ENCODE measurements around the gene YWHAE.
"Not testable (repeated sequence)": the region's sequence is repeated elsewhere in the genome, so short reads cannot be mapped to it uniquely, and the experiment has no call there.

YWHAE gene

DNA sequence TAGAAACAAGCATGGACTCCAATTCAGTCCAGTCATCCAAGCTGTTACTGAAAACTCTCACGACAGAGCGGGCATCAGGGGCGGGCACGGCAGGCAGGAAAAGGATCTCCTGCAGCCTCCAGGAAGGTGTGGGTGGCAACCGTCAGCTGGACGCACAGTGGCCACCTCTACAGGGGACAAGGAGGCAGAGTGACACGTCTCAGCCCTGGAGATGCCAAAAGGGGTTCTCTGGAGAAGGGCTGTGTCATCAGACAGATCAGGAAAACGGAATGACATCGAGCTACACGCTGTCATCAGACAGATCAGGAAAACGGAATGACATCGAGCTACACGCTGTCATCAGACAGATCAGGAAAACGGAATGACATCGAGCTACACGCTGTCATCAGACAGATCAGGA is 92.2 kb downstream of the YWHAE start:
- not testable (repeated sequence) for H2AFZ ChIP-seq (ENCODE audit: low read length, unreplicated experiment); H3K79me2 ChIP-seq (ENCODE audit: control insufficient read depth, insufficient read depth, low read length, unreplicated experiment); H3K27ac ChIP-seq (ENCODE audit: low read depth, low read length); H3K4me1 ChIP-seq (ENCODE audit: control insufficient read depth, insufficient read depth, low read length, unreplicated experiment); H3K27me3 ChIP-seq (ENCODE audit: insufficient read depth, low read length); H3K36me3 ChIP-seq (ENCODE audit: insufficient read depth, low read length); H3K4me3 ChIP-seq (ENCODE audit: low read depth, low read length)

DNA sequence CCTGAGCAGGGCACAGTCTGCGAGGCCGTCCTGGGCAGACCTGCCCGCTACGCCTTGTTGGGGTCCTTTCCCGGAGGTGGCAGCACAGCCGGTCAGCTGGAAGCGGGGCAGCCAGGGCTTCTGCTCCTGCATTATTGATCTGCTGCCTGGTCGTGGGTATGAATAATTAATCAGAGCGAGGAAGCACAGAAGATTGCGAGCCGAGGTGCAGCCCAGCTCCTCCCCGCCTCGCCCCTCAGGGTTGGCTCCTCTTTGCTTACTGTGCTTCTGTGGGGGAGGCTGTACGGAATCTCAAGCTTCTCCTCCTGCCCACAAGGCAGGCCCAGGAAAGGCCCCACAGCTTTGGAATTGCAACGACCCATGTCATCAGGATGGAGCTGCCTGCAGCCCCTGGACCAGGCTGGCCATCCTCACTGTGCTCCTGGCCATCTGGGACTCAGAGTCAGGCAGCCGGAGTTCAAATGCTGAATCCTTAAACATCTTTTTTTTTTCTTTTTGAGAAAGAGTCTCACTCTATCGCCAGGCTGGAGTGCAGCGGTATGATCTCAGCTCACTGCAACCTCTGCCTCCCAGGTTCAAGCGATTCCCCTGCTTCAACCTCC is 95.0 kb downstream of the YWHAE start:
- Histone ChIP-seq H2AFZ (ENCODE audit: low read length, unreplicated experiment) (no peak overlapping the region), H3K4me1 (ENCODE audit: control insufficient read depth, insufficient read depth, low read length, unreplicated experiment) (no peaks in the 10 kb centered on the region), H3K27me3 (ENCODE audit: insufficient read depth, low read length) (peaks cover 13% of the 10 kb centered on the region; the same call in 1 of the 2 replicates)

DNA sequence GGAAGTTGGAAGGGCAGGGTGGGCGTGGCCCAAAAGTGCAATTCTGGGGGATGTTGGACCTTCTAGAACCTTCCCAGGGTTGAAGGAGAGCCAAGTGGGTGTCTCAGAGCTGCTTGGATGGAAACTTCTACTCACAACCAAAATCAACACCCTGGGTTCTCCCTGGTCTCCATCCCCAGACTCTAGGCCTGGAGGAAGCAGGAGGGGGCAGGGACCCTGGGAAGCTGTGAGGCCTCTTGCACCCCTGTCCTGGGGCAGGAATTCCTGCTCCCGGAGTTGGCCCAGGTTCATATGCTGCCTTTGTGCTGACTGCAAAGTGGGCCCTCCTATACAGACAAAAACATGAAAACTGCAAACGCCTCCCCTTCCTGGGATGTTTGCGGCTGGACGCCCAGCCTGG is 95.5 kb downstream of the YWHAE start:
- Histone ChIP-seq H3K36me3 (ENCODE audit: insufficient read depth, low read length) (no peaks in the 10 kb centered on the region), H3K4me1 (ENCODE audit: control insufficient read depth, insufficient read depth, low read length, unreplicated experiment) (no peaks in the 10 kb centered on the region), H3K27ac (ENCODE audit: low read depth, low read length) (no peak overlapping the region), H3K27me3 (ENCODE audit: insufficient read depth, low read length) (peaks cover 19% of the 10 kb centered on the region; the same call in 1 of the 2 replicates), H2AFZ (ENCODE audit: low read length, unreplicated experiment) (no peak overlapping the region), H3K4me3 (ENCODE audit: low read depth, low read length) (no peak overlapping the region), H3K79me2 (ENCODE audit: control insufficient read depth, insufficient read depth, low read length, unreplicated experiment) (no peaks in the 10 kb centered on the region)

More for the DNA sequence above, 95.0 kb downstream of the YWHAE start:
- no peaks in the 10 kb centered on the region for H3K79me2 ChIP-seq (ENCODE audit: control insufficient read depth, insufficient read depth, low read length, unreplicated experiment)
- H3K4me3 ChIP-seq (ENCODE audit: low read depth, low read length) = no peak overlapping the region
- no peak overlapping the region for H3K27ac ChIP-seq (ENCODE audit: low read depth, low read length)
- no peaks in the 10 kb centered on the region for H3K36me3 ChIP-seq (ENCODE audit: insufficient read depth, low read length)

DNA sequence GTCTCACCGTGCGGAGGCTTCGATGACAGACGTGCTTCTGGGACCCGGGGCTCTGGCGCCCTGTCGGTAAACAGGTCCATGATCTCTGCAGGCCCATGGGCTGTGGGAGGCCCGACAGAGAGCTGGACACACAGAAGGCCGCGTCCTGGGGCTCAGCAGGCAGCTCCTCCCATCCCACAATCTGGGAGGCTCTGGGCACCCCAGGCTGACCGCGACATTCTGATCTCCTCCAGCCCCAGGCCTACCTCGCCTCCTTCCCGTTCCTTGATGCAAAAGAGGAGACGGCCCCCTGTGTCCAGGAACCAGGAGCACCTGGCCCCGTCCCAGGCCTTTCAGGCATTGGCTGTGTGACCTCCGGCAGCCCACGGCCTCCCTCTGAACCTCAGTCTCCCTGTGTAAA is 97.3 kb downstream of the YWHAE start:
- Histone ChIP-seq H3K27ac (ENCODE audit: low read depth, low read length) (no peak overlapping the region), H3K27me3 (ENCODE audit: insufficient read depth, low read length) (peaks cover 36% of the 10 kb centered on the region; the same call in 1 of the 2 replicates), H3K4me1 (ENCODE audit: control insufficient read depth, insufficient read depth, low read length, unreplicated experiment) (no peaks in the 10 kb centered on the region)

DNA sequence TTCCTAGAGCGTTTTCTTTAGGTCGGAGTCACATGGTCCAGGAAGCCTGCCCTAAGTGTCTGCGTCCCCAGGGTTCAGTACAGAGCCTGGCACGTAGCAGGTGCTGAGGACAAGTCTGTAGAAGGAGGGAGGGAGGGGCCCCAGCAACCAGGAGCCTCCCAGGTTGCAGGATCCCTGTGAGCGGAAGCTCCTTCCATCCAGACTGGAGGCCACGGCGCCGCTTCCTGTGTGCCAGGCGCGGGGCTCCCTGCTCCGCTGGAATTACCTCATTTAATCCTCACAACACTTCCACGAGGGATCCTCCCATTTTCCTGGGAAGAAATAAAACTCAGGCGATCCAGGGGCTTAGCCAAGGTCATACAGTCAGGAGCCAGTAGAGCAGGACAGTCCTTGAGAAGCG is 98.5 kb downstream of the YWHAE start:
- Histone ChIP-seq H3K79me2 (ENCODE audit: control insufficient read depth, insufficient read depth, low read length, unreplicated experiment) (no peaks in the 10 kb centered on the region), H3K27ac (ENCODE audit: low read depth, low read length) (no peak overlapping the region), H3K36me3 (ENCODE audit: insufficient read depth, low read length) (no peaks in the 10 kb centered on the region), H3K27me3 (ENCODE audit: insufficient read depth, low read length) (peaks cover 40% of the 10 kb centered on the region; the same call in 1 of the 2 replicates), H2AFZ (ENCODE audit: low read length, unreplicated experiment) (no peak overlapping the region), H3K4me3 (ENCODE audit: low read depth, low read length) (no peak overlapping the region), H3K4me1 (ENCODE audit: control insufficient read depth, insufficient read depth, low read length, unreplicated experiment) (no peaks in the 10 kb centered on the region)

More for the DNA sequence above, 97.3 kb downstream of the YWHAE start:
- H3K4me3 ChIP-seq (ENCODE audit: low read depth, low read length) = no peak overlapping the region
- no peaks in the 10 kb centered on the region for H3K36me3 ChIP-seq (ENCODE audit: insufficient read depth, low read length)
- H2AFZ ChIP-seq (ENCODE audit: low read length, unreplicated experiment) = no peak overlapping the region
- no peaks in the 10 kb centered on the region for H3K79me2 ChIP-seq (ENCODE audit: control insufficient read depth, insufficient read depth, low read length, unreplicated experiment)

DNA sequence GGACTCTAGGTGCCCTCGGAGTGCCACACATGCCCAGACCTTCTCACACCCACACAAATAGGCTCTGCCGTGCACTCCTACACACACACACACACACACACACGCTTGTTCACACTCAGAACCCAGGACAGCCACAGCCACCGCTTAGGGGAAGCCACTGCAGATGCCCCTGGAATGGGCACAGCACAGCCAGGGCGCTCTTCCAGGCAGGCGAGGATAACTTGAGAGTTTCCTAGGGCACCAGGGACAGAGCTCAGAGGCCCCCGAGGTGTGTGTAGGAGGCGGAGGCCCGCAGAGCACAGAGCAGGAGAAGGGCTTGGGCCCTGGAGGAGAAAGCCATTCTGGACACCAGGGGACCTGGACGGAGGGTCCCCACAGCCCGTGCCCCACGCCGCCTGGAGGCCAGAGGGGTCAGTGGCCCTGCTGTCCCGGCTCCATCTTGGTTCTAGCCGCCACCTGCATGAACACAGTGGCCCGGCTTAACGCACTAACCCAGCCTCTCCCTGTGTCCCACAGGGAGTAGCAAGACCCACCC is 99.6 kb downstream of the YWHAE start:
- H3K4me3 ChIP-seq (ENCODE audit: low read depth, low read length) = no peak overlapping the region
- H3K27ac ChIP-seq (ENCODE audit: low read depth, low read length) = no peak overlapping the region
- no peaks in the 10 kb centered on the region for H3K36me3 ChIP-seq (ENCODE audit: insufficient read depth, low read length)
- H3K27me3 ChIP-seq (ENCODE audit: insufficient read depth, low read length) = peaks cover 40% of the 10 kb centered on the region; the same call in 1 of the 2 replicates
- H3K4me1 ChIP-seq (ENCODE audit: control insufficient read depth, insufficient read depth, low read length, unreplicated experiment) = no peaks in the 10 kb centered on the region
- H2AFZ ChIP-seq (ENCODE audit: low read length, unreplicated experiment) = no peak overlapping the region
- H3K79me2 ChIP-seq (ENCODE audit: control insufficient read depth, insufficient read depth, low read length, unreplicated experiment) = no peaks in the 10 kb centered on the region

DNA sequence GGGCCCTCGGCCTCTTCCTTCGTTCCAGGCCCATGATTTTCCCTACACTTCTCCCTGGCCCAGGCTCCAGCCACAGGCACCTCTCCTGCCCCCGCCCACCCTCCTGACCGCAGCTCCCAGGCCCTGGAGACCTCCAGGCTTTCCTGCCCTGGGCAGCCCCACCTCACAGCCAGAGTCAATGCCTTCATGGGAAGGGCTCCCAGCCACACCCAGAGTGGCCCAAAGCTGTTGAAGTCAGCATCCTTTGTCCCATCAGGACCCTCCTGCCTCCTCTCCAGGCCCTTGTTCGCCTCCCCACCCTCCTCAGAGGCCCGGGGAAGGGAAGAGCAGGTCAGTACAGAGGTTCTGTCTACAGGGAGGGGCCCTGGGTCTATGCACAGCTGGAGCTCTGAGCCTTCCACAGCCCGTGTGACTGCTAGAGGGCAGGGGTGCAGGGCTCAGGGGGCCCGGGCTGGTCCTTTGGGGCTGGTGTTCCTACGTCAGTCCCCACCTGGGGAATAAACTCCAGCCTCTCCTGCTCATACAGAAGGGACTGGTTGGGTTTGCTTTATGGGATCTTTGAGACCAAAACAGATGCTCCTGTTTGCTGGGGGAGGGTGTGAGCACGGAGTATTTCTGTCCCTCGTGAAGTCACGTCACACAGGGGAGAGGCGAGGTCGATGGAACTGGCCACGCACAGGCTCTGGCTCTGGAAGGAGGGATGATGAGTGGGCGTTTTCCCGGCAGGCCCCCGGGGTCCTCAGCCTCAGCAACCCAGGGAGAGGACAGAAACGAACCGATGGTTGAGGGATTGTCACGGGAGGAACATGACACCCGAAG is 100.3 kb downstream of the YWHAE start:
- Histone ChIP-seq H3K36me3 (ENCODE audit: insufficient read depth, low read length) (no peaks in the 10 kb centered on the region), H2AFZ (ENCODE audit: low read length, unreplicated experiment) (no peak overlapping the region), H3K79me2 (ENCODE audit: control insufficient read depth, insufficient read depth, low read length, unreplicated experiment) (no peaks in the 10 kb centered on the region), H3K4me3 (ENCODE audit: low read depth, low read length) (no peak overlapping the region), H3K27me3 (ENCODE audit: insufficient read depth, low read length) (peaks cover 40% of the 10 kb centered on the region; the same call in 1 of the 2 replicates), H3K4me1 (ENCODE audit: control insufficient read depth, insufficient read depth, low read length, unreplicated experiment) (no peaks in the 10 kb centered on the region), H3K27ac (ENCODE audit: low read depth, low read length) (no peak overlapping the region)

DNA sequence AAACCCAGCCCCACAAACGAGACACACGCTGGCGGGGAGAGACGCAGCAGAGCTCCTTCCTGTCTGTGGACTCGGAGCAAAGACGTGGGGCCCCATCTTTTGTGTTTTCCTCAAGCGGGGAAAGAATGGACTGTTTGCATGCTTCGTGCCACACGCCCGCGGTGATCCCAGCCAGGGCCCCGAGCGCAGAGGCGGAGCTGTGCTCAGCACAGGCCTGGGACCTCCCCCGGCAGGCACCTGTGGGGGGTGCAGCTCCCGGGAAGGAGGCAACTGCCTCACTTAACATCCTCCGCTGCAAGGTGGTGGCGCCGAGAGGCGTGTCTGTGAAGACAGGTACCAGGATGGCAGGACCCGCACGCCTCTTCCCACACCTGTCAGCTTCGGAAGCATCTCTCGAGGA is 101.4 kb downstream of the YWHAE start:
- Histone ChIP-seq H3K4me3 (ENCODE audit: low read depth, low read length) (no peak overlapping the region), H3K27ac (ENCODE audit: low read depth, low read length) (no peak overlapping the region), H2AFZ (ENCODE audit: low read length, unreplicated experiment) (no peak overlapping the region), H3K79me2 (ENCODE audit: control insufficient read depth, insufficient read depth, low read length, unreplicated experiment) (no peaks in the 10 kb centered on the region), H3K27me3 (ENCODE audit: insufficient read depth, low read length) (peaks cover 40% of the 10 kb centered on the region; the same call in 1 of the 2 replicates), H3K36me3 (ENCODE audit: insufficient read depth, low read length) (no peaks in the 10 kb centered on the region), H3K4me1 (ENCODE audit: control insufficient read depth, insufficient read depth, low read length, unreplicated experiment) (no peaks in the 10 kb centered on the region)

All from ACC112 (cell line).